SKM-1 (cell line): ENCODE data around the gene TTLL1.

Experiments
- DNase-seq: peaks from one replicate; lab custom pipeline; 2025; ENCODE audit not compliant: unreplicated experiment; lab: John Stamatoyannopoulos, UW

TTLL1 gene

GRCh38 chr22:43088984-43089717 is at the start of gene TTLL1:
TSS of gene TTLL1 (minus strand) at chr22:43089391. CDS start at chr22:43075586, 13,805 bp downstream.
- peak; percentile 76 for DNase-seq

GRCh38 chr22:43136801-43137200 is 47.6 kb upstream of the TTLL1 start:
- no peak for DNase-seq

- DNase-seq: no peak
Measured at GRCh38 chr22:43136255-43136654, 47.1 kb upstream of the TTLL1 start.

GRCh38 chr22:43135565-43135964 is 46.4 kb upstream of the TTLL1 start:
- no peak for DNase-seq

GRCh38 chr22:43134553-43134952 is 45.4 kb upstream of the TTLL1 start:
- no peak for DNase-seq

GRCh38 chr22:43133401-43133800 is 44.2 kb upstream of the TTLL1 start:
- DNase-seq: no peak

GRCh38 chr22:43131773-43132501 is 42.7 kb upstream of the TTLL1 start:
- DNase-seq: no peak

GRCh38 chr22:43129426-43130425 is 40.5 kb upstream of the TTLL1 start:
- no peak for DNase-seq

- no peak for DNase-seq
Measured at GRCh38 chr22:43128928-43129424, 39.8 kb upstream of the TTLL1 start.

- DNase-seq: no peak
Measured at GRCh38 chr22:43128116-43128515, 38.9 kb upstream of the TTLL1 start.

- no peak for DNase-seq
Measured at GRCh38 chr22:43127166-43127908, 38.1 kb upstream of the TTLL1 start.

GRCh38 chr22:43126501-43127165 is 37.4 kb upstream of the TTLL1 start:
- no peak for DNase-seq

GRCh38 chr22:43118953-43119458 is 29.8 kb upstream of the TTLL1 start:
- no peak for DNase-seq

- no peak for DNase-seq
Measured at GRCh38 chr22:43118024-43118849, 29.0 kb upstream of the TTLL1 start.

- no peak for DNase-seq
Measured at GRCh38 chr22:43116932-43117331, 27.7 kb upstream of the TTLL1 start.

GRCh38 chr22:43114958-43115357 is 25.8 kb upstream of the TTLL1 start:
- DNase-seq: no peak

- no peak for DNase-seq
Measured at GRCh38 chr22:43113526-43114251, 24.5 kb upstream of the TTLL1 start.
